Fibroblast of mammary gland (primary cell): ENCODE results near the gene ARID3A.

Experiments
- DNase-seq: peaks from one replicate; pipeline ENCODE4 v3.0.0-alpha.2; 2010; ENCODE audit warnings: low read depth
- H3K4me3 ChIP-seq: 2 replicates; pipeline ENCODE4 v1.5.1; 2011; ENCODE audit warnings: low read depth, mild to moderate bottlenecking, low read length, moderate library complexity; ENCODE audit not compliant: control insufficient read depth
- CTCF ChIP-seq: conservative IDR thresholded peaks from 2 replicates; pipeline ENCODE4 v1.5.1; 2011; ENCODE audit warnings: low read depth, low read length, inconsistent platforms; ENCODE audit not compliant: control insufficient read depth, insufficient read depth

The ARID3A gene

GRCh38 chr19:995051-995827, 69.4 kb downstream of the ARID3A start:
- no peak for DNase-seq
- no peak for TF ChIP-seq CTCF
- no peak overlapping the region for H3K4me3 ChIP-seq

GRCh38 chr19:996051-996838, 70.4 kb downstream of the ARID3A start:
- TF ChIP-seq CTCF = no peak
- DNase-seq = peak; percentile 62
- no peak overlapping the region for H3K4me3 ChIP-seq

- H3K4me3 ChIP-seq = no peak overlapping the region
- TF ChIP-seq CTCF = no peak
- no peak for DNase-seq
Measured at GRCh38 chr19:998064-998463, 72.2 kb downstream of the ARID3A start.

GRCh38 chr19:999379-999719, 73.5 kb downstream of the ARID3A start:
- no peak overlapping the region for H3K4me3 ChIP-seq
- DNase-seq = no peak
- TF ChIP-seq CTCF = no peak

GRCh38 chr19:1000095-1000494, 74.3 kb downstream of the ARID3A start, which contains the start of gene GRIN3B:
Gene GRIN3B, plus strand, starts transcription at chr19:1000419. Its CDS starts 19 bp downstream, at chr19:1000438.
- H3K4me3 ChIP-seq = no peak within 1 kb of the TSS
- peak; percentile 38 for DNase-seq
- TF ChIP-seq CTCF = peak; percentile 40

GRCh38 chr19:1000591-1001537, 75.0 kb downstream of the ARID3A start:
- no peak for TF ChIP-seq CTCF
- H3K4me3 ChIP-seq = no peak overlapping the region
- DNase-seq = no peak
